Activated CD4-positive, alpha-beta memory T cell treated with anti-CD3 and anti-CD28 coated beads for 36 hours (primary cell): ENCODE measurements around the gene VPS9D1. TPM values are rescaled to one million over a fixed set of nuclear protein-coding genes. Genes with fewer than 3 reads are reported as not detected.

Experiments
- CTCF ChIA-PET: fragments of 350-600 bp; sonication (Branson Sonifier 250); formaldehyde crosslinking; loops from one replicate; lab custom pipeline; 2021; ENCODE audit warnings: antibody characterized with exemption, inconsistent platforms; lab: Charles Lee
- POLR2A ChIA-PET: fragments of 350-600 bp; sonication (Branson Sonifier 250); formaldehyde crosslinking; loops from one replicate; lab custom pipeline; 2021; ENCODE audit warnings: antibody characterized with exemption; lab: Charles Lee
- DNase-seq: peaks from one replicate; pipeline ENCODE4 v3.0.0-alpha.2; 2020
- H3K27ac Mint-ChIP-seq: one replicate; pipeline ENCODE4 v1.8.0; 2021; ENCODE audit warnings: mixed read lengths
- H3K27me3 Mint-ChIP-seq: one replicate; pipeline ENCODE4 v1.8.0; 2021; ENCODE audit warnings: mixed read lengths
- H3K36me3 Mint-ChIP-seq: one replicate; pipeline ENCODE4 v1.8.0; 2021; ENCODE audit warnings: mixed read lengths
- H3K4me1 Mint-ChIP-seq: one replicate; pipeline ENCODE4 v1.8.0; 2021; ENCODE audit warnings: low read depth, mixed read lengths
- H3K4me3 Mint-ChIP-seq: one replicate; pipeline ENCODE4 v1.8.0; 2021; ENCODE audit warnings: mild to moderate bottlenecking, mixed read lengths
- H3K9me3 Mint-ChIP-seq: one replicate; pipeline ENCODE4 v1.8.0; 2021; ENCODE audit warnings: mixed read lengths
- intact Hi-C: fragments of 100-400 bp; cut with micrococcal nuclease; formaldehyde crosslinking; loops from one replicate; pipeline ENCODE4 v1.15.1; 2023
- total RNA-seq, 2 experiments: library from RNA; stranded (reverse); gene quantifications; one replicate each; pipeline ENCODE4 v1.2.3, GENCODE V29; 2021

The VPS9D1 gene
- total RNA-seq, 2 experiments from 2014 or later: 2.9 to 3.2 TPM

DNA sequence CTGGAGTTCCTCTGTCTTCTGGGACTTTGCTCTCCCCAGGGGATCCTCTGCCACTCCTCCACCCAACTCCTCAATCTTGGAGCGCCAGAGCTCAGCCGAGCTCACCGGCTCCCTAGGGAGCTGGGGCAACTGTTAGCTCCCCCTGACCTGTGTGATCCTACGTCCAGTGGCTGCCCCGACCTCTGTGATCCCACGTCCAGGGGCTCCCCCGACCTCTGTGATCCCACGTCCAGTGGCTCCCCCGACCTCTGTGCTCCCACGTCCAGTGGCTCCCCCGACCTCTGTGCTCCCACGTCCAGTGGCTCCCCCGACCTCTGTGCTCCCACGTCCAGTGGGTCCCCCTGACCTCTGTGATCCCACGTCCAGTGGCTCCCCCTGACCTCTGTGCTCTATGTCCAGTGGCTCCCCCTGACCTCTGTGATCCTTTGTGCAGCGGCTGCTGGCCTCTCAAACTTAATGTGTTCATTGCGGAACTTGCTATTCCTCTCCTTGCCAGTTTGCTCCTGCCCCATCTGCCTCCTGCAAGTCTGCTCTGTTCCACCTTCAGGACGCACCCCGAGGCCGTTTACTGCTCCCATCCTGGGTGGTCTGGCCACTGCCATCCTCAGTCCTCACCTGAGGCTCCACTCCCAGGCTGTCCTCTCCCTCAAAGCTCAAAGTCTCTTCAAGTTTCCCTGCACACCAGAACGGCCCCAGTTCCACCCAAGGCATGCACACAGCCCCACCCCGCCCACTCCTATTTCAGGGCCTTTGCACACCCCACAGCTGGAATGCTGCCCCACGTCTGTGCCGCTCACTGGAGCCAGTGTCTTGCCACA, 2.8 kb downstream of the VPS9D1 start:
- no peak overlapping the region for H3K27ac Mint-ChIP-seq

DNA sequence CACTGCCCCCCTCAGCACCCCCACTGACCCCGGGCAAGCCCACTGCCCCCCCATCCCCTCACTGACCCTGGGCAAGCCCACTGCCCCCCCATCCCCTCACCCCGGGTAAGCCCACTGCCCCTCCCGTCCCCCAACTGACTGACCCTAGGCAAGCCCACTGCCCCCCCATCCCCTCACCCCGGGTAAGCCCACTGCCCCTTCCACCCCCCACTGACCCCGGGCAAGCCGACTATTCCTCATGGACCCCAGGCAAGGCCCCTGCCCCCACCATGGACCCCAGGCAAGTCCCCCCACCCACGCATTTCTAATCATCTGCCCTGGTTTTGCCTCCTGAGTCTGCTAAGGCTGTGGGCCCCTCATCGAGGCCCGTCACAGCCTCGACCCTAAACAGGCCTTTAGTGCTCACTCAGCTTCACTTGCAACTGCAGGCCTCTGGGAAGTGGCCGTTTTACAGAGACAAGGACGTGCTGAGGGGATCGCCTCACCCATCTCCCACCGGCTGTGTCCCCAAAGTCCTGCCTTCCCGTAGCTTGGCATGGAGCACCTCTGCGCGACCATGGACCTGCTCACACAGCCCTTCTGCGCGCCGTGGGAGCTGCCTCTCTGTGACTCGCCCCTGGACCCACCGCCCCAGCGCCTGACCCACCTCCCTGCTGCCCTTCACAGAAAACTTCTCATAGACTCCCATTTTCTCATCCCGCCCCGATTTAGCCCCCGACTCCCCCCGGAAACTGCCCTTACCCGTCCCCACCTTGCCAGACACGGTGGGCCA, 3.6 kb downstream of the VPS9D1 start:
- no peak for DNase-seq
- H3K4me3 Mint-ChIP-seq: no peak overlapping the region
- H3K9me3 Mint-ChIP-seq: no peaks in the 10 kb centered on the region
- H3K36me3 Mint-ChIP-seq: peaks cover 19% of the 10 kb centered on the region
- ChIA-PET CTCF (interaction anchor here (1.2 to 2.2 kb wide), 3 partner anchors 11 to 17 kb away, joined by 6 to 12 read pairs (median 6); partner anchors contain the start of gene SPATA2L), POLR2A (no interaction called here)
- H3K27ac Mint-ChIP-seq: no peak overlapping the region
- no peaks in the 10 kb centered on the region for H3K27me3 Mint-ChIP-seq
- intact Hi-C loops: no loop called here
- peaks cover 16% of the 10 kb centered on the region for H3K4me1 Mint-ChIP-seq

More for the DNA sequence above, 2.8 kb downstream of the VPS9D1 start:
- no peaks in the 10 kb centered on the region for H3K27me3 Mint-ChIP-seq
- H3K4me1 Mint-ChIP-seq: peaks cover 21% of the 10 kb centered on the region
- peak overlapping the region; percentile 16 for H3K4me3 Mint-ChIP-seq
- no peaks in the 10 kb centered on the region for H3K9me3 Mint-ChIP-seq
- ChIA-PET POLR2A (no interaction called here), CTCF (interaction anchor here (1.2 to 1.3 kb wide), 2 partner anchors 12 to 18 kb away, joined by 6 read pairs; no protein-coding TSS in a partner anchor)
- intact Hi-C loops: no loop called here
- H3K36me3 Mint-ChIP-seq: peaks cover 25% of the 10 kb centered on the region
- no peak for DNase-seq

DNA sequence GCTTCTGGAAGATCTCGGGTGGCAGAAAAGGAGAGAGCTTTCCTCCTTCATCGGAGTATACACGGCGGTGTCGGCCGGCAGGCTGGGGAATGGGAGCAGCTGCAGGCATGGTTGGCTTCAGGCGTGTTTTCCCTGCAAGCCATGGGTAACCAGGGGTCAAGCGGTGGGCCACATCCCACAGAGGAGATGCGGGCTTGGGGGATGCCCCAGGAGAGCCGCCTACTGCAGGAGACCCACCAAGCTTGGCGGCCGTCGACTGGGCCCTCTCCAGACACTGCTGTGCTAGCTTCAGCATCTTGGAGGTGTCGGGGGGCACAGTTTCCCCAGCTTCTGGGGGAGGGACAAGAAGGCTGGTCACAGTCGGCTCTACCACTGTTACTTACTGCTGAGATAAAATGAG, 4.2 kb downstream of the VPS9D1 start:
- CTCF ChIA-PET: interaction anchor here (1.0 to 2.2 kb wide), 2 partner anchors 10 to 16 kb away, joined by 5 to 12 read pairs; partner anchors contain the start of gene SPATA2L
- no peaks in the 10 kb centered on the region for H3K27me3 Mint-ChIP-seq
- no peak overlapping the region for H3K4me3 Mint-ChIP-seq
- H3K4me1 Mint-ChIP-seq: peaks cover 16% of the 10 kb centered on the region
- no peaks in the 10 kb centered on the region for H3K9me3 Mint-ChIP-seq
- DNase-seq: no peak
- POLR2A ChIA-PET: no interaction called here
- no peak overlapping the region for H3K27ac Mint-ChIP-seq
- intact Hi-C loops: no loop called here
- peaks cover 19% of the 10 kb centered on the region for H3K36me3 Mint-ChIP-seq

DNA sequence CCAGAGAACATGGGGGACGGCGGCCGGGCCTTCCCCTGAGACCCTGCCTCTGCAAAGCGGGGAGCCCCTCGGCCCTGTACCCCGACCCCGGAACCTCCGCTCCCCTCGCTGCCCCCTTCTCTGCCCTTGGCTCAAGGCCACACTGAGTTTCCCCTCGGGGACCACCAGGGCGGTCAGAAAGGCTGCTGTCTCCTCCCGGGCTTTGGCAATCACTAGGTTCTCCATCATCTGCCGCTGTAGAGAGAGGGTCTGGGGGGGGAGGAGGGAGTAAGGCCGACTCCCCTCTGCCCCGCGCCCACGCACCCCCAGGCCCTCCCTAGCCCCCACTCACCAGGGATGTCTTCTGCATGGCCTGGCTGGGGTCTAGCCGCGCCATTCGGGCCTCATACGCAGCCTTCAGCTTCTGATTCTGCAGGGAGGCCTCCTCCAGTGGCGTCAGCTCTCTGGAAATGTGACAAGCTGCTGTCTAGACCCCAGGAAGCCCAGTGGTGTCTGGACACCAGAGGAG, 8.4 kb downstream of the VPS9D1 start:
- no peak overlapping the region for H3K27ac Mint-ChIP-seq
- intact Hi-C loops: no loop called here
- ChIA-PET POLR2A (no interaction called here), CTCF (interaction anchor here (1.7 kb wide), 2 partner anchors 12 to 198 kb away, joined by 4 to 10 read pairs; no protein-coding TSS in a partner anchor)
- no peak for DNase-seq
- peaks cover 2% of the 10 kb centered on the region for H3K4me1 Mint-ChIP-seq
- no peaks in the 10 kb centered on the region for H3K9me3 Mint-ChIP-seq
- H3K4me3 Mint-ChIP-seq: peak overlapping the region; percentile 74
- no peaks in the 10 kb centered on the region for H3K27me3 Mint-ChIP-seq
- H3K36me3 Mint-ChIP-seq: peaks cover 13% of the 10 kb centered on the region

DNA sequence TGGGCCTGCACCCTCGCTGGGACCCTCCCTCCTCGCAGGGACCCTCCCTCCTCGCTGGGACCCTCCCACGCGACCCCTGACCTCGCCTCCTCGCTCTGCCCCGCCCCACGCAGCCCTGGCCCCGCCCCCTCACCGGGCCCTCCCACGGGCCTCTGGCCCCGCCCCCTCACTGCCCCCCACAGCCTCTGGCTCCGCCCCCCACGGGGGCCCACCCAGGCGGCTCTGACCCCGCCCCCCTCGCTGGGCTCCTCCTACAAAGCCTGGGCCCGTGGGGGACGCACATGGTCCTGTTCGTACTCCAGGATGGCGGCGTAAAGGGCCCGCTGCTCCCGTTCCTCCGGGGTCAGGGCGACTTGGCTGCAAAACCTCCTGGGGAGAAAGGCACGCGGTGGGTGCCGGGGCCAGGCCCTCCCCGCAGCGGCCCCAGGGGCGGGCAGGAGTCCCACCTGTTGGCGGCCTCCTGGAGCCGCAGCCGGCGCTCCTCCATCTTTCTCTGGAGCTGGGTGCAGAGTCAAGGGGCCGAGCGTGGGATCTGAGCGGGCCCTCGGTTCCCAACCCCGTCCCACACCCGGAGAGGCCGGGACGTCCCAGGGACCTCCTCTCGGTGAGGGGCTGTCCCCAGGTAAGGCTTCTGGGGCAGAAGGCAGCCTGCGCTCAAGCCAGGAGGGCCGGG, 9.0 kb downstream of the VPS9D1 start:
- intact Hi-C loops: no loop called here
- Mint-ChIP-seq H3K27ac (no peak overlapping the region), H3K36me3 (peaks cover 10% of the 10 kb centered on the region), H3K4me1 (peaks cover 2% of the 10 kb centered on the region), H3K27me3 (no peaks in the 10 kb centered on the region), H3K4me3 (peak overlapping the region; percentile 74), H3K9me3 (no peaks in the 10 kb centered on the region)
- DNase-seq: peak; percentile 86
- ChIA-PET POLR2A (no interaction called here), CTCF (interaction anchor here (1.7 kb wide), 2 partner anchors 12 to 199 kb away, joined by 4 to 10 read pairs; no protein-coding TSS in a partner anchor)

DNA sequence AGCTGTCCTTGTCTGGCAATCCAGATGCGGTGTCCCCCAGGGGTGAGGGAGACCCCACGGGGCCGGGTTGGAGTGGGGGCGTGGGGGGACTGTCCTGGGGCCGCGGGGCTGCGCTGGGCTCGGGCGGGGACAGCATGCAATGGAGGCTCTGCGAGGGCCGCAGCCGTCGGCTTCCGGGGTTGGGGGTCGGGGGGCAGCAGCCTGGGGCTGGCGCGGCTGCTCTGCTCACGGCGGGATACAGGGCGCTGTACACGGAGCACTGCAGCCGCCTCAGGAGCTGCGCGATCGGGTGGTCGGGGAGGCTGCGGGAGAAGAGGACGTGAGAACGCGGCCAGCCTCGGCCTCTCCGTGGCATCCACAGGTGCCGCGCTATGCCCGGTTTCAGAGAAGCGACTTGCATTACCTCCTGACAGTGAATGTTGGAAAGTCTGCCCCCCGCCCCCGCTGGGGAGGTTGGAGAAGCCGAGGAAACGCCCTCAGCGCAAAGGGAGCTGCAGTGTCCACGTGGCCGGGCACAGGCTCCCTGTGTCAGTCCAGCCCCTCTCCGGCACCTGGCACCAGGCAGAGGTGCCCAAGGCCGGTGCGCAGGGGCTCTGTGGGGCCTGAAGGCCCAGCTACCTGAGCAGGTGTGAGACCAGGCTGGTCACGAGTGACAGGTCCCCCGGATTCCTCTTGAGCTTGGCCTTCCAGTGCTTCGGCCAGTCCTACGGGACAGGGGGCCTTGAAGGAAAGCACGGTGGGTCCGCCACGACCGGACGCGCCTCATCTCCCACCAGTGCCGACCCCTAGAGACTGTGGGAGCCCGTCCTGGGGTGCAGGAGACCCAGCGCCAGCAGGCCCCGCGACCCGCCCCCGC, 9.8 kb downstream of the VPS9D1 start:
- POLR2A ChIA-PET: interaction anchor here (0.8 kb wide), 1 partner anchor 13 kb away, joined by 4 read pairs; no protein-coding TSS in a partner anchor
- Mint-ChIP-seq H3K36me3 (peaks cover 8% of the 10 kb centered on the region), H3K9me3 (no peaks in the 10 kb centered on the region), H3K27ac (no peak overlapping the region), H3K27me3 (no peaks in the 10 kb centered on the region), H3K4me1 (peaks cover 4% of the 10 kb centered on the region), H3K4me3 (no peak overlapping the region)
- DNase-seq: no peak
- intact Hi-C loops: no loop called here
- CTCF ChIA-PET: interaction anchor here (1.7 to 3.1 kb wide), 2 partner anchors 11 to 199 kb away, joined by 4 to 19 read pairs; no protein-coding TSS in a partner anchor

DNA sequence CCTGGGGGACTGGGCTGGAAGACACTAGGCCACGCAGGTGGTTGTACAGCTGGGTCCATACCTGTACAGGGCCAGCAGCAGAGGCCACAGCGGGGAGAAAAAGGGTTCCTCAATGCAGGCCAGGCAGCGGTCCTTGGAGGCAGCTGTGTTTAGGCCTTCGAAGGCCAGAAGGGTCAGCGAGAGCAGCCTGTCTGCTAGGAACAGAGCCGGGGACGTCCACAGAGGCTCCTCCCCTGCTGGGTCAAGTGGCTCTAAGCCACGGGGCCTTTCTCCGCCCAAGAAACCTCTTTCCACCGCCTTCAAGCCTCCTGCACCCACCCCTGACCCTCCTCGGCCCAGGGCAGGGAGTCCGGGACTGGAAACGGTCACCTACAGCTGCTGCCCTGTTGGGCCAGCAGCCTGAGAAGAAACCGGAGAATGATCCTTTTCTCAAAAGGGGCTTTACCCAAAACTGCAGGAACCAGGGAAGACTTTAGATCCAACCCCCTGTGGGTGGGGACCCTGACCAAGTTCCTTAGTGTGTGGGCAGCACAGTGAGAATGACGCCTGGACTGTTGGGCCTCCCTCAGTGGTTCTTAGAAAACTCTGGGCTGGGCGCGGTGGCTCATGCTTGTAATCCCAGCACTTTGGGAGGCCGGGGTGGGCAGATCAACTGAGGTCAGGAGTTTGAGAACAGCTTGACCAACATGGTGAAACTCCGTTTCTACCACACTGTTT, 10.8 kb downstream of the VPS9D1 start:
- Mint-ChIP-seq H3K27me3 (no peaks in the 10 kb centered on the region), H3K27ac (no peak overlapping the region), H3K36me3 (peaks cover 7% of the 10 kb centered on the region), H3K4me3 (no peak overlapping the region), H3K4me1 (peaks cover 4% of the 10 kb centered on the region), H3K9me3 (no peaks in the 10 kb centered on the region)
- ChIA-PET CTCF (interaction anchor here (0.9 to 6.3 kb wide), 4 partner anchors 10 to 82 kb away, joined by 3 to 96 read pairs (median 12); no protein-coding TSS in a partner anchor), POLR2A (interaction anchor here (0.8 kb wide), 1 partner anchor 15 kb away, joined by 4 read pairs; no protein-coding TSS in a partner anchor)
- intact Hi-C loops: no loop called here
- DNase-seq: no peak

DNA sequence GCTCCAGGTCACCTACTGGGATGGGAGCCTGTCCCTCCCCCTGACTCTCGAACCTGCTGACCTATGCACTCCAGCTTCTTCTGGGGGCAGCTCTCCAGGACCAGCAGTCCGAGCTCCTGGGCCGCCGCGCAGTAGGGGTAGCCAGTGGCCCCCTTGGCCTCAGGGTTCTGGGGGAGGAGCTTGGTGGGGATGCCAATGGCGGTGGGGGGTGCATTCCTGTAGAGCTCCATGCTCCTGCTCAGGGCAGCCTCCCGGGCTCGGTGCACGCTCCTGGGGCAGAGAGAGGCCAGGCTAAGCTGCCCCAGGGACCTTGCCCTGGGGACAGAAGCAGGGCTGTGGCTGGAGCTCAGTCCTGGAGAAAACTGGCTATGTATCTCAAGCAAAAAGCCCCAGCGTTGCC, 11.5 kb downstream of the VPS9D1 start:
- H3K27ac Mint-ChIP-seq: no peak overlapping the region
- H3K4me1 Mint-ChIP-seq: peaks cover 3% of the 10 kb centered on the region
- POLR2A ChIA-PET: interaction anchor here (1.7 kb wide), 1 partner anchor 15 kb away, joined by 4 read pairs; no protein-coding TSS in a partner anchor
- H3K4me3 Mint-ChIP-seq: no peak overlapping the region
- no peak for DNase-seq
- H3K9me3 Mint-ChIP-seq: no peaks in the 10 kb centered on the region
- H3K36me3 Mint-ChIP-seq: peaks cover 2% of the 10 kb centered on the region
- H3K27me3 Mint-ChIP-seq: no peaks in the 10 kb centered on the region
- CTCF ChIA-PET: interaction anchor here (0.9 to 6.3 kb wide), 5 partner anchors 9 to 151 kb away, joined by 3 to 96 read pairs (median 12); no protein-coding TSS in a partner anchor
- intact Hi-C loops: no loop called here

DNA sequence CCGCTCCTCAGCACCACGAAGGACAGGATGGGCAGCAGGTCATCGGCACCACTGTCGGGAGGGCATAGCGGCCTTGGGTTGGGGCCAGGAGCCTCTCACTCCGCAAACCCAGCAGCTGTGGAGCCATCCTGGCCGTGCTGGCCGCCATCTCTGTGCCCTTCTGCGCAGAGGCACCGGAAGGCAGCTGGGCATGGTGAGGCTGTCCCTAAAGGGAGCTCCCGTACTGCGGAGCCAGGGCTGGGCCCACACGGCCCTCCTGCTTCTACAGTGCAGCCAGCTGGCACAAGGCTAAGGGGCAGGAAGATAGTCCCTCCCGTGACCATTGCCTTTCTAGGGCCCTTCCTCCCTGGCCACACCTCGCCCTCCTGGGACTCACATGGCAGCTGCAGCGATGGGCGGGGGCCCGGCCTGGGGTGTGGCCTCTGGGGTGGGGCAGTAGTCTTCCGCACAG, 12.2 kb downstream of the VPS9D1 start:
- no peaks in the 10 kb centered on the region for H3K9me3 Mint-ChIP-seq
- intact Hi-C loops: no loop called here
- H3K4me3 Mint-ChIP-seq: no peak overlapping the region
- no peak overlapping the region for H3K27ac Mint-ChIP-seq
- ChIA-PET CTCF (interaction anchor here (0.9 to 6.3 kb wide), 6 partner anchors 9 to 155 kb away, joined by 3 to 96 read pairs (median 8); no protein-coding TSS in a partner anchor), POLR2A (interaction anchor here (1.7 kb wide), 1 partner anchor 16 kb away, joined by 4 read pairs; no protein-coding TSS in a partner anchor)
- H3K36me3 Mint-ChIP-seq: no peaks in the 10 kb centered on the region
- H3K27me3 Mint-ChIP-seq: no peaks in the 10 kb centered on the region
- peaks cover 3% of the 10 kb centered on the region for H3K4me1 Mint-ChIP-seq
- no peak for DNase-seq

DNA sequence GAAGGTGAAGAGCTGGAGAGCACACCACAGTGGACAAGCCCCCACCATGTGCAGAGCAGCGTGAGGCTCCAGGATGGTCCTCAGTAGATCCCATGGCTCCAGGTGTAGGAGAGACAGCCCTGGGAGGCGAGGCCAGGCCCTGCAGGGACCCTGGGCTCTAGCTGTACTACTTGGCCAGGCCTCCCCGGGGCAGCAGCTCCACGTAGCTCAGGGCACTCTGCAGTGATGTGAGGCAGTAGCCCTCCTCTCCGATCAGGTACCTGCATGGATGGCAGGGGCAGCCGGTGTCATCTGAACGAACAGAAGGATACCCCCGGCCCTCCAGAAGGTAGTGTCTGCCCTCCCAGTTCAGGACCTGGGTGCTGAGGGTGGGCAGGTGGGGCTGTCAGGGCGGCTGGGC, 13.0 kb downstream of the VPS9D1 start:
- no peaks in the 10 kb centered on the region for H3K9me3 Mint-ChIP-seq
- H3K27ac Mint-ChIP-seq: no peak overlapping the region
- no peak overlapping the region for H3K4me3 Mint-ChIP-seq
- H3K4me1 Mint-ChIP-seq: peaks cover 3% of the 10 kb centered on the region
- DNase-seq: no peak
- H3K36me3 Mint-ChIP-seq: no peaks in the 10 kb centered on the region
- H3K27me3 Mint-ChIP-seq: no peaks in the 10 kb centered on the region
- CTCF ChIA-PET: interaction anchor here (1.1 to 6.3 kb wide), 4 partner anchors 84 to 202 kb away, joined by 3 to 96 read pairs (median 8); no protein-coding TSS in a partner anchor
- POLR2A ChIA-PET: interaction anchor here (1.7 kb wide), 1 partner anchor 17 kb away, joined by 4 read pairs; no protein-coding TSS in a partner anchor
- intact Hi-C loops: no loop called here
